GM23338 (cell line): ENCODE results near the gene FAT3.

ENCODE experiments used
- CREB1 ChIP-seq: fragments of 250-450 bp; sonication (Bioruptor Pico); IDR thresholded peaks from 2 replicates; pipeline ENCODE4 v1.5.0; 2020; ENCODE audit warnings: low read depth, mild to moderate bottlenecking, moderate library complexity
- CTCF ChIP-seq, 2 experiments: fragments of 200-600 bp in 1 of 2; sonication (generic) in 1 of 2; conservative IDR thresholded peaks; 2 replicates each; pipeline versions ENCODE4 v1.5.1 to v1.6.1; 2016 to 2017; ENCODE audit warnings: antibody characterized with exemption in 2 of 2, low read depth in 2 of 2, mild to moderate bottlenecking in 2 of 2, moderate library complexity in 1 of 2
- EZH2 ChIP-seq: fragments of 200-600 bp; sonication (generic); IDR thresholded peaks from one replicate; pipeline ENCODE4 v1.8.0; 2017; ENCODE audit warnings: antibody characterized with exemption, mild to moderate bottlenecking, low read depth; ENCODE audit not compliant: unreplicated experiment
- EZH2phosphoT487 ChIP-seq: fragments of 200-600 bp; sonication (generic); IDR thresholded peaks from one replicate; pipeline ENCODE4 v1.8.1; 2018; ENCODE audit warnings: antibody characterized with exemption; ENCODE audit not compliant: unreplicated experiment
- JUNB ChIP-seq: IDR thresholded peaks from one replicate; pipeline ENCODE4 v1.6.1; 2016; ENCODE audit warnings: antibody characterized with exemption; ENCODE audit not compliant: unreplicated experiment
- NANOG ChIP-seq: IDR thresholded peaks from 2 replicates; pipeline ENCODE4 v1.6.1; 2016; ENCODE audit warnings: antibody characterized with exemption, borderline replicate concordance
- POLR2AphosphoS5 ChIP-seq: IDR thresholded peaks from 2 replicates; pipeline ENCODE4 v1.6.1; 2016; ENCODE audit warnings: antibody characterized with exemption, low read depth
- ZNF331 ChIP-seq: fragments of 250-450 bp; sonication (Bioruptor Pico); IDR thresholded peaks from 2 replicates; pipeline ENCODE4 v1.5.0; 2020; ENCODE audit warnings: low read depth, mild to moderate bottlenecking, moderate library complexity
- TF ChIP-seq, protein P1 (sequence below): fragments of 250-450 bp; sonication (Bioruptor Pico); IDR thresholded peaks from 2 replicates; pipeline ENCODE4 v1.5.0; 2020; ENCODE audit warnings: mild to moderate bottlenecking, moderate library complexity
- TF ChIP-seq, protein P2 (sequence below): IDR thresholded peaks from one replicate; pipeline ENCODE4 v1.6.1; 2018; ENCODE audit warnings: antibody characterized with exemption; ENCODE audit not compliant: unreplicated experiment

DNA sequence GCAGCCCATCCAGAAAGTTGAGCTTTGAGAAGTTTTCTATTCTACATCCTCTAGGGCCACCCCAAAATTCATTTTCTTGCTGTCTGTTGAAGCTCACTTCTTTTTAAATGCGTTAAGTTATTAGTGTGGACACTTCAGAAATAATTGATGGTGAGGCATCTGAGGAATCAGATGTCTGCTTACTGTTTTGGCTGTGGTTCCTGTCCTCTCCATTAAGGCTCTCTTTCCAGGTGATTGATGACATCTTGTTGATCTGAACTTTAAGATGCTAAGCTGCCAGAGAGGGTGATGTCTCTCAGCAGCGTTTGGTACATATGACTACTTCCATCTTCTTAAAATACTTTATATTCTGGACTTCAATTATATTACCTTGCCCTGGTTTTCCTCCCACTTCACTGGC, 45.2 kb downstream of the FAT3 start:
- TF ChIP-seq CTCF (conservative IDR thresholded peaks at IDR 0.05; ENCODE audit: low read depth in 2 of 2): no peak
- TF ChIP-seq EZH2: no peak
- no peak for TF ChIP-seq JUNB
- TF ChIP-seq POLR2AphosphoS5: no peak
- TF ChIP-seq EZH2phosphoT487: no peak
- TF ChIP-seq, protein P1, sequence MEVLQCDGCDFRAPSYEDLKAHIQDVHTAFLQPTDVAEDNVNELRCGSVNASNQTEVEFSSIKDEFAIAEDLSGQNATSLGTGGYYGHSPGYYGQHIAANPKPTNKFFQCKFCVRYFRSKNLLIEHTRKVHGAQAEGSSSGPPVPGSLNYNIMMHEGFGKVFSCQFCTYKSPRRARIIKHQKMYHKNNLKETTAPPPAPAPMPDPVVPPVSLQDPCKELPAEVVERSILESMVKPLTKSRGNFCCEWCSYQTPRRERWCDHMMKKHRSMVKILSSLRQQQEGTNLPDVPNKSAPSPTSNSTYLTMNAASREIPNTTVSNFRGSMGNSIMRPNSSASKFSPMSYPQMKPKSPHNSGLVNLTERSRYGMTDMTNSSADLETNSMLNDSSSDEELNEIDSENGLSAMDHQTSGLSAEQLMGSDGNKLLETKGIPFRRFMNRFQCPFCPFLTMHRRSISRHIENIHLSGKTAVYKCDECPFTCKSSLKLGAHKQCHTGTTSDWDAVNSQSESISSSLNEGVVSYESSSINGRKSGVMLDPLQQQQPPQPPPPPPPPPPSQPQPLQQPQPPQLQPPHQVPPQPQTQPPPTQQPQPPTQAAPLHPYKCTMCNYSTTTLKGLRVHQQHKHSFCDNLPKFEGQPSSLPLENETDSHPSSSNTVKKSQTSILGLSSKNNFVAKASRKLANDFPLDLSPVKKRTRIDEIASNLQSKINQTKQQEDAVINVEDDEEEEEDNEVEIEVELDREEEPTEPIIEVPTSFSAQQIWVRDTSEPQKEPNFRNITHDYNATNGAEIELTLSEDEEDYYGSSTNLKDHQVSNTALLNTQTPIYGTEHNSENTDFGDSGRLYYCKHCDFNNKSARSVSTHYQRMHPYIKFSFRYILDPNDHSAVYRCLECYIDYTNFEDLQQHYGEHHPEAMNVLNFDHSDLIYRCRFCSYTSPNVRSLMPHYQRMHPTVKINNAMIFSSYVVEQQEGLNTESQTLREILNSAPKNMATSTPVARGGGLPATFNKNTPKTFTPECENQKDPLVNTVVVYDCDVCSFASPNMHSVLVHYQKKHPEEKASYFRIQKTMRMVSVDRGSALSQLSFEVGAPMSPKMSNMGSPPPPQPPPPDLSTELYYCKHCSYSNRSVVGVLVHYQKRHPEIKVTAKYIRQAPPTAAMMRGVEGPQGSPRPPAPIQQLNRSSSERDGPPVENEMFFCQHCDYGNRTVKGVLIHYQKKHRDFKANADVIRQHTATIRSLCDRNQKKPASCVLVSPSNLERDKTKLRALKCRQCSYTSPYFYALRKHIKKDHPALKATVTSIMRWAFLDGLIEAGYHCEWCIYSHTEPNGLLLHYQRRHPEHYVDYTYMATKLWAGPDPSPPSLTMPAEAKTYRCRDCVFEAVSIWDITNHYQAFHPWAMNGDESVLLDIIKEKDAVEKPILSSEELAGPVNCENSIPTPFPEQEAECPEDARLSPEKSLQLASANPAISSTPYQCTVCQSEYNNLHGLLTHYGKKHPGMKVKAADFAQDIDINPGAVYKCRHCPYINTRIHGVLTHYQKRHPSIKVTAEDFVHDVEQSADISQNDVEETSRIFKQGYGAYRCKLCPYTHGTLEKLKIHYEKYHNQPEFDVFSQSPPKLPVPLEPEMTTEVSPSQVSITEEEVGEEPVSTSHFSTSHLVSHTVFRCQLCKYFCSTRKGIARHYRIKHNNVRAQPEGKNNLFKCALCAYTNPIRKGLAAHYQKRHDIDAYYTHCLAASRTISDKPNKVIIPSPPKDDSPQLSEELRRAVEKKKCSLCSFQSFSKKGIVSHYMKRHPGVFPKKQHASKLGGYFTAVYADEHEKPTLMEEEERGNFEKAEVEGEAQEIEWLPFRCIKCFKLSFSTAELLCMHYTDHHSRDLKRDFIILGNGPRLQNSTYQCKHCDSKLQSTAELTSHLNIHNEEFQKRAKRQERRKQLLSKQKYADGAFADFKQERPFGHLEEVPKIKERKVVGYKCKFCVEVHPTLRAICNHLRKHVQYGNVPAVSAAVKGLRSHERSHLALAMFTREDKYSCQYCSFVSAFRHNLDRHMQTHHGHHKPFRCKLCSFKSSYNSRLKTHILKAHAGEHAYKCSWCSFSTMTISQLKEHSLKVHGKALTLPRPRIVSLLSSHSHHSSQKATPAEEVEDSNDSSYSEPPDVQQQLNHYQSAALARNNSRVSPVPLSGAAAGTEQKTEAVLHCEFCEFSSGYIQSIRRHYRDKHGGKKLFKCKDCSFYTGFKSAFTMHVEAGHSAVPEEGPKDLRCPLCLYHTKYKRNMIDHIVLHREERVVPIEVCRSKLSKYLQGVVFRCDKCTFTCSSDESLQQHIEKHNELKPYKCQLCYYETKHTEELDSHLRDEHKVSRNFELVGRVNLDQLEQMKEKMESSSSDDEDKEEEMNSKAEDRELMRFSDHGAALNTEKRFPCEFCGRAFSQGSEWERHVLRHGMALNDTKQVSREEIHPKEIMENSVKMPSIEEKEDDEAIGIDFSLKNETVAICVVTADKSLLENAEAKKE (CRISPR knock-in tag): no peak
- TF ChIP-seq, protein P2, sequence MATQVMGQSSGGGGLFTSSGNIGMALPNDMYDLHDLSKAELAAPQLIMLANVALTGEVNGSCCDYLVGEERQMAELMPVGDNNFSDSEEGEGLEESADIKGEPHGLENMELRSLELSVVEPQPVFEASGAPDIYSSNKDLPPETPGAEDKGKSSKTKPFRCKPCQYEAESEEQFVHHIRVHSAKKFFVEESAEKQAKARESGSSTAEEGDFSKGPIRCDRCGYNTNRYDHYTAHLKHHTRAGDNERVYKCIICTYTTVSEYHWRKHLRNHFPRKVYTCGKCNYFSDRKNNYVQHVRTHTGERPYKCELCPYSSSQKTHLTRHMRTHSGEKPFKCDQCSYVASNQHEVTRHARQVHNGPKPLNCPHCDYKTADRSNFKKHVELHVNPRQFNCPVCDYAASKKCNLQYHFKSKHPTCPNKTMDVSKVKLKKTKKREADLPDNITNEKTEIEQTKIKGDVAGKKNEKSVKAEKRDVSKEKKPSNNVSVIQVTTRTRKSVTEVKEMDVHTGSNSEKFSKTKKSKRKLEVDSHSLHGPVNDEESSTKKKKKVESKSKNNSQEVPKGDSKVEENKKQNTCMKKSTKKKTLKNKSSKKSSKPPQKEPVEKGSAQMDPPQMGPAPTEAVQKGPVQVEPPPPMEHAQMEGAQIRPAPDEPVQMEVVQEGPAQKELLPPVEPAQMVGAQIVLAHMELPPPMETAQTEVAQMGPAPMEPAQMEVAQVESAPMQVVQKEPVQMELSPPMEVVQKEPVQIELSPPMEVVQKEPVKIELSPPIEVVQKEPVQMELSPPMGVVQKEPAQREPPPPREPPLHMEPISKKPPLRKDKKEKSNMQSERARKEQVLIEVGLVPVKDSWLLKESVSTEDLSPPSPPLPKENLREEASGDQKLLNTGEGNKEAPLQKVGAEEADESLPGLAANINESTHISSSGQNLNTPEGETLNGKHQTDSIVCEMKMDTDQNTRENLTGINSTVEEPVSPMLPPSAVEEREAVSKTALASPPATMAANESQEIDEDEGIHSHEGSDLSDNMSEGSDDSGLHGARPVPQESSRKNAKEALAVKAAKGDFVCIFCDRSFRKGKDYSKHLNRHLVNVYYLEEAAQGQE: no peak
- no peak for TF ChIP-seq ZNF331
- no peak for TF ChIP-seq CREB1 (CRISPR knock-in tag)
- no peak for TF ChIP-seq NANOG
